K562 (cell line): ENCODE data around the gene STON2. TPM values are rescaled to one million over a fixed set of nuclear protein-coding genes. Genes with fewer than 3 reads are reported as not detected.

Experiments used
- ARID3A ChIP-seq: IDR thresholded peaks from 2 replicates; pipeline ENCODE4 v1.6.1; 2012; ENCODE audit warnings: low read depth, low read length, improper control_type of control experiment, borderline replicate concordance
- ATF3 ChIP-seq, 2 experiments: fragments of 450-650 bp in 1 of 2; sonication (generic) in 1 of 2; formaldehyde crosslinking in 1 of 2; IDR thresholded peaks in 1 of 2; conservative IDR thresholded peaks in 1 of 2; 2 replicates each; pipeline versions ENCODE4 v1.6.1 to v1.8.1; 2016 to 2023; ENCODE audit warnings: mild to moderate bottlenecking in 2 of 2, moderate library complexity in 2 of 2, inconsistent platforms in 1 of 2, missing genetic modification reagents in 1 of 2
- C11orf30 ChIP-seq: fragments of 450-650 bp; IDR thresholded peaks from 2 replicates; pipeline ENCODE4 v1.6.1; 2016; ENCODE audit warnings: low read depth, mild to moderate bottlenecking
- CLOCK ChIP-seq: fragments of 250-450 bp; sonication (Bioruptor Pico); IDR thresholded peaks from 2 replicates; pipeline ENCODE4 v1.4.0; 2020; ENCODE audit warnings: mild to moderate bottlenecking, moderate library complexity, borderline replicate concordance
- ELF4 ChIP-seq: fragments of 450-650 bp; formaldehyde crosslinking; IDR thresholded peaks from 2 replicates; pipeline ENCODE4 v1.4.0; 2022; ENCODE audit warnings: missing genetic modification characterization
- ELK3 ChIP-seq: fragments of 450-650 bp; formaldehyde crosslinking; IDR thresholded peaks from 2 replicates; pipeline ENCODE4 v1.4.0; 2020; ENCODE audit warnings: mild to moderate bottlenecking
- FOXA1 ChIP-seq: fragments of 450-650 bp; IDR thresholded peaks from 2 replicates; pipeline ENCODE4 v1.6.1; 2016; ENCODE audit warnings: mild to moderate bottlenecking, borderline replicate concordance
- FOXA3 ChIP-seq, 2 experiments: fragments of 450-650 bp in 1 of 2; sonication (generic) in 1 of 2; formaldehyde crosslinking; IDR thresholded peaks in 1 of 2; conservative IDR thresholded peaks in 1 of 2; 2 replicates each; pipeline versions ENCODE4 v1.4.0 to v1.8.0; 2020 to 2022; ENCODE audit warnings: mild to moderate bottlenecking in 2 of 2, missing genetic modification reagents in 1 of 2
- HMBOX1 ChIP-seq: sonication (generic); IDR thresholded peaks from 2 replicates; pipeline ENCODE4 v1.6.1; 2016
- MTF1 ChIP-seq: fragments of 250-450 bp; sonication (Bioruptor Pico); IDR thresholded peaks from 2 replicates; pipeline ENCODE4 v1.9.0; 2021; ENCODE audit warnings: moderate library complexity, mild to moderate bottlenecking, inconsistent platforms, borderline replicate concordance
- NCOA6 ChIP-seq: fragments of 450-650 bp; IDR thresholded peaks from 2 replicates; pipeline ENCODE4 v1.6.1; 2017; ENCODE audit warnings: mild to moderate bottlenecking
- PKNOX1 ChIP-seq: fragments of 450-650 bp; IDR thresholded peaks from 2 replicates; pipeline ENCODE4 v1.6.1; 2016
- POLR2B ChIP-seq: fragments of 450-650 bp; IDR thresholded peaks from 2 replicates; pipeline ENCODE4 v1.6.1; 2018; ENCODE audit warnings: low read depth; ENCODE audit not compliant: partially characterized antibody
- PRMT5 ChIP-seq: sonication (generic); formaldehyde crosslinking; IDR thresholded peaks from 2 replicates; pipeline ENCODE4 v1.5.0; 2020; ENCODE audit warnings: missing genetic modification reagents
- WHSC1 ChIP-seq: IDR thresholded peaks from one replicate; pipeline ENCODE4 v1.6.1; 2012; ENCODE audit warnings: low read length, control low read depth, inconsistent platforms
- ZBTB12 ChIP-seq: fragments of 250-450 bp; sonication (Bioruptor Pico); IDR thresholded peaks from 2 replicates; pipeline ENCODE4 v1.4.0; 2020
- ZNF217 ChIP-seq: sonication (generic); formaldehyde crosslinking; IDR thresholded peaks from 2 replicates; pipeline ENCODE4 v1.8.0; 2022; ENCODE audit warnings: mild to moderate bottlenecking, missing genetic modification reagents
- ZNF780A ChIP-seq: fragments of 250-450 bp; sonication (Bioruptor Pico); IDR thresholded peaks from 2 replicates; pipeline ENCODE4 v1.5.0; 2021; ENCODE audit warnings: mild to moderate bottlenecking
- polyA plus RNA-seq, 8 experiments: library from polyadenylated mRNA; depleted of rRNA in 4 of 8; stranded (reverse) in 5 of 8; unstranded in 3 of 8; fragments of >200 nt; fragmentation: Nextera tagmentation in 2 of 8; fragmentation: Illumina TruSeq in 1 of 8; extraction: Ambion mirVana in 2 of 8; extraction: Trizol in 1 of 8; gene quantifications; 2 replicates each; pipeline versions ENCODE4 v1.2.1 to v1.2.3, GENCODE V29; 2011 to 2014; ENCODE audit warnings: inconsistent platforms in 1 of 8, missing spikeins in 1 of 8
- total RNA-seq, 7 experiments: library from RNA; depleted of rRNA in 6 of 7; stranded (reverse); fragments of >200 nt in 6 of 7; fragmentation: Illumina TruSeq in 2 of 7; extraction: Trizol in 2 of 7; gene quantifications; 2 replicates each; pipeline versions ENCODE4 v1.2.1 to v1.2.3, GENCODE V29; 2011 to 2021; ENCODE audit warnings: low replicate concordance in 1 of 7

Gene STON2
- total and polyA plus RNA-seq, 9 of the 15 experiments (the other 6 are each of a cell fraction or from before 2014, with no cell fraction given): 7.8 to 99.3 (median 53.5) TPM

- TF ChIP-seq POLR2B (peak; percentile 48), HMBOX1 (no peak), PKNOX1 (no peak), CLOCK (no peak), MTF1 (CRISPR knock-in tag) (no peak), ZNF780A (CRISPR knock-in tag) (no peak), PRMT5 (CRISPR knock-in tag) (no peak), WHSC1 (no peak), NCOA6 (no peak), C11orf30 (no peak), ZNF217 (no peak), ELF4 (CRISPR knock-in tag) (no peak), ARID3A (no peak), FOXA1 (no peak), ELK3 (CRISPR knock-in tag) (no peak), ZBTB12 (CRISPR knock-in tag) (peak; percentile 41; the same call in 1 of the 2 replicates), ATF3 (IDR thresholded peaks at IDR 0.05) (no peak), ATF3 (CRISPR knock-in tag; conservative IDR thresholded peaks at IDR 0.05) (no peak), FOXA3 (CRISPR knock-in tag; conservative IDR thresholded peaks at IDR 0.05 in 1 of 2, IDR thresholded peaks at IDR 0.05 in 1 of 2) (no peak)
Observed at GRCh38 chr14:81219210-81219758, 180.8 kb downstream of the STON2 start (continued).
